HL-60 (cell line): ENCODE data around the gene SOX8.
"Not testable (repeated sequence)": the region's sequence is repeated elsewhere in the genome, so short reads cannot be mapped to it uniquely, and the experiment has no call there.

Experiments
- DNase-seq, 2 experiments: peaks; one replicate each; pipeline ENCODE4 v3.0.0-alpha.2; 2010 to 2020; ENCODE audit warnings: low read depth in 1 of 2, low spot score in 1 of 2
- H3K27ac ChIP-seq: fragments of 250-450 bp; sonication (Bioruptor Pico); replicated peaks from 2 replicates; pipeline ENCODE4 v1.5.1; 2020; ENCODE audit warnings: mild to moderate bottlenecking, moderate library complexity
- H3K27me3 ChIP-seq: fragments of 250-450 bp; sonication (Bioruptor Pico); 2 replicates; pipeline ENCODE4 v1.5.1; 2021; ENCODE audit warnings: mild to moderate bottlenecking, moderate library complexity; ENCODE audit not compliant: insufficient read depth, poor library complexity, severe bottlenecking
- H3K4me3 ChIP-seq: replicated peaks from 2 replicates; pipeline ENCODE4 v1.5.1; 2011; ENCODE audit warnings: mild to moderate bottlenecking, control low read depth, low read length; ENCODE audit not compliant: insufficient read depth
- GABPA ChIP-seq: IDR thresholded peaks from 2 replicates; pipeline ENCODE4 v1.6.1; 2012; ENCODE audit warnings: low read depth
- POLR2AphosphoS5 ChIP-seq: IDR thresholded peaks from 2 replicates; pipeline ENCODE4 v1.6.1; 2012; ENCODE audit warnings: low read depth
- SPI1 ChIP-seq: IDR thresholded peaks from 2 replicates; pipeline ENCODE4 v1.6.1; 2012; ENCODE audit warnings: low read depth, mild to moderate bottlenecking, borderline replicate concordance
- TF ChIP-seq, protein P1 (sequence below): IDR thresholded peaks from 2 replicates; pipeline ENCODE4 v1.6.1; 2012; ENCODE audit warnings: low read depth; ENCODE audit not compliant: insufficient replicate concordance
- TF ChIP-seq, protein P2 (sequence below): IDR thresholded peaks from one replicate; pipeline ENCODE4 v1.5.1; 2011; ENCODE audit warnings: low read length, control low read depth, inconsistent platforms; ENCODE audit not compliant: insufficient read depth

Gene SOX8

DNA sequence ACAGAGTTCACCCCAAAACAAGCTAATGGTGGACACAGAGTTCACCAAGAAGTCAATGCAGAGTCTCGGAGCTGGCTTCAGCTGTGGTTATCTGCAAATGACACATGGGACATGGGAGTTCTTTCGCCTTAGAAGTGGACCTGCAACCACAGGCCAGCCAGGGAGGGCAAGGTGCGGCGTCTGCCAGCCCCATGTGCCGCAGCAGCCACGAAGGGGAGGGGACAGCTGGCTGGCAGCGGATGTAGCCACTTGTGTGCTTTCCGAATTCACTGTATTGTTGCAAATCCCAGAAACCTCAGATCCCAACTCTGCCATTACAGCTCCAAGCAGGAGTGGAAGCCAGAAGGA, 35.5 kb upstream of the SOX8 start:
- Histone ChIP-seq H3K27ac (no peak overlapping the region), H3K4me3 (no peak overlapping the region), H3K27me3 (no peaks in the 10 kb centered on the region)
- TF ChIP-seq GABPA (no peak), POLR2AphosphoS5 (no peak), SPI1 (no peak)
- TF ChIP-seq, protein P1, sequence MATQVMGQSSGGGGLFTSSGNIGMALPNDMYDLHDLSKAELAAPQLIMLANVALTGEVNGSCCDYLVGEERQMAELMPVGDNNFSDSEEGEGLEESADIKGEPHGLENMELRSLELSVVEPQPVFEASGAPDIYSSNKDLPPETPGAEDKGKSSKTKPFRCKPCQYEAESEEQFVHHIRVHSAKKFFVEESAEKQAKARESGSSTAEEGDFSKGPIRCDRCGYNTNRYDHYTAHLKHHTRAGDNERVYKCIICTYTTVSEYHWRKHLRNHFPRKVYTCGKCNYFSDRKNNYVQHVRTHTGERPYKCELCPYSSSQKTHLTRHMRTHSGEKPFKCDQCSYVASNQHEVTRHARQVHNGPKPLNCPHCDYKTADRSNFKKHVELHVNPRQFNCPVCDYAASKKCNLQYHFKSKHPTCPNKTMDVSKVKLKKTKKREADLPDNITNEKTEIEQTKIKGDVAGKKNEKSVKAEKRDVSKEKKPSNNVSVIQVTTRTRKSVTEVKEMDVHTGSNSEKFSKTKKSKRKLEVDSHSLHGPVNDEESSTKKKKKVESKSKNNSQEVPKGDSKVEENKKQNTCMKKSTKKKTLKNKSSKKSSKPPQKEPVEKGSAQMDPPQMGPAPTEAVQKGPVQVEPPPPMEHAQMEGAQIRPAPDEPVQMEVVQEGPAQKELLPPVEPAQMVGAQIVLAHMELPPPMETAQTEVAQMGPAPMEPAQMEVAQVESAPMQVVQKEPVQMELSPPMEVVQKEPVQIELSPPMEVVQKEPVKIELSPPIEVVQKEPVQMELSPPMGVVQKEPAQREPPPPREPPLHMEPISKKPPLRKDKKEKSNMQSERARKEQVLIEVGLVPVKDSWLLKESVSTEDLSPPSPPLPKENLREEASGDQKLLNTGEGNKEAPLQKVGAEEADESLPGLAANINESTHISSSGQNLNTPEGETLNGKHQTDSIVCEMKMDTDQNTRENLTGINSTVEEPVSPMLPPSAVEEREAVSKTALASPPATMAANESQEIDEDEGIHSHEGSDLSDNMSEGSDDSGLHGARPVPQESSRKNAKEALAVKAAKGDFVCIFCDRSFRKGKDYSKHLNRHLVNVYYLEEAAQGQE: no peak
- TF ChIP-seq, protein P2, sequence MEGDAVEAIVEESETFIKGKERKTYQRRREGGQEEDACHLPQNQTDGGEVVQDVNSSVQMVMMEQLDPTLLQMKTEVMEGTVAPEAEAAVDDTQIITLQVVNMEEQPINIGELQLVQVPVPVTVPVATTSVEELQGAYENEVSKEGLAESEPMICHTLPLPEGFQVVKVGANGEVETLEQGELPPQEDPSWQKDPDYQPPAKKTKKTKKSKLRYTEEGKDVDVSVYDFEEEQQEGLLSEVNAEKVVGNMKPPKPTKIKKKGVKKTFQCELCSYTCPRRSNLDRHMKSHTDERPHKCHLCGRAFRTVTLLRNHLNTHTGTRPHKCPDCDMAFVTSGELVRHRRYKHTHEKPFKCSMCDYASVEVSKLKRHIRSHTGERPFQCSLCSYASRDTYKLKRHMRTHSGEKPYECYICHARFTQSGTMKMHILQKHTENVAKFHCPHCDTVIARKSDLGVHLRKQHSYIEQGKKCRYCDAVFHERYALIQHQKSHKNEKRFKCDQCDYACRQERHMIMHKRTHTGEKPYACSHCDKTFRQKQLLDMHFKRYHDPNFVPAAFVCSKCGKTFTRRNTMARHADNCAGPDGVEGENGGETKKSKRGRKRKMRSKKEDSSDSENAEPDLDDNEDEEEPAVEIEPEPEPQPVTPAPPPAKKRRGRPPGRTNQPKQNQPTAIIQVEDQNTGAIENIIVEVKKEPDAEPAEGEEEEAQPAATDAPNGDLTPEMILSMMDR: no peak
- DNase-seq: no peak

DNA sequence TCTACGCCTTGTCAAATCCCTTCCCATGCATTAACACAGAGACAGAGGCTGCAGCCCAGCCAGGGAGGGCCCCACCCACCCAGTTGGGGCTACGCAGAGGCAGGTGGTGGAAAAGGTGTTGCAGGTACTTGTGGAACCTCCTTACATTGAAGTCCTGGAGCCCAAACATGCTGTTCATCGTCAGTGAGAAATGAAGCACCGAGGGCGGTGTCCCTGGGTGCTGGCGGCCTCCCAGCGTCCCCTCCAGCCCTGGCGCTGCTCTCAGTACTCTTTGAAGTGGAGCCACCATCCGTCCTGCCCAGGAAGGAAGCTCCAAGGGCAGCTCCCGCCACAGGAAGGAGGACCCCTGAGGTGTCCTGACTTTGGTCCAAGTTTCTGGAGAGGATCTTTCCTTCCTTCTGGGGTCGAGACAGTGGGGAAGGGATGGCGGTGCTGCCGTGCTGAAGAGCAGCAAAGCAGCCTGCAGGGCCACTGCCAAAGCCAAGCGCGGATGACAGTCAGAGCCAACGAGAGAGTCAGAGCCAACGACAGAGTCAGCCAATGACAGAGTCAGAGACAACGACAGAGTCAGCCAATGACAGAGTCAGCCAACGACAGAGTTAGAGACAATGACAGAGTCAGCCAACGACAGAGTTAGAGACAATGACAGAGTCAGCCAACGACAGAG, 34.2 kb upstream of the SOX8 start:
- DNase-seq: no peak

GRCh38 chr16:947922-948303, 33.7 kb upstream of the SOX8 start:
- not testable (repeated sequence) for H3K27me3 ChIP-seq, H3K4me3 ChIP-seq, H3K27ac ChIP-seq, DNase-seq

More for the DNA sequence above, 34.2 kb upstream of the SOX8 start:
- H3K4me3 ChIP-seq: no peak overlapping the region
- H3K27ac ChIP-seq: no peak overlapping the region
- TF ChIP-seq SPI1: no peak
- TF ChIP-seq, protein P2: no peak
- no peak for TF ChIP-seq GABPA
- TF ChIP-seq, protein P1: no peak
- no peak for TF ChIP-seq POLR2AphosphoS5
- no peaks in the 10 kb centered on the region for H3K27me3 ChIP-seq

GRCh38 chr16:948767-949166, 32.8 kb upstream of the SOX8 start:
- not testable (repeated sequence) for H3K27me3 ChIP-seq, H3K4me3 ChIP-seq, H3K27ac ChIP-seq, DNase-seq

- not testable (repeated sequence) for H3K27ac ChIP-seq, H3K27me3 ChIP-seq, H3K4me3 ChIP-seq, DNase-seq
Measured at GRCh38 chr16:950733-951573, 30.6 kb upstream of the SOX8 start.
